Uterus (tissue), 4 donors: ENCODE results near the gene MUS81. TPM values are rescaled to one million over a fixed set of nuclear protein-coding genes. Genes with fewer than 3 reads are reported as not detected.

ENCODE experiments used
- DNase-seq, 2 donors: peaks; one replicate each; pipeline ENCODE4 v3.0.0-alpha.2; 2019 to 2020
- H3K27ac ChIP-seq, 2 donors: fragments of 200-600 bp; sonication (generic); 1 replicate in 1 of 2; 2 replicates in 1 of 2; pipeline ENCODE4 v1.5.1; 2016 to 2018
- H3K27me3 ChIP-seq, 2 donors: fragments of 200-600 bp; sonication (generic); one replicate each; pipeline ENCODE4 v1.5.1; 2018 to 2019; ENCODE audit warnings: control low read depth in 1 of 2
- H3K36me3 ChIP-seq, 2 donors: fragments of 200-600 bp; sonication (generic); one replicate each; pipeline ENCODE4 v1.5.1; 2019; ENCODE audit warnings: control low read depth in 1 of 2
- H3K4me1 ChIP-seq, 2 donors: fragments of 200-600 bp; sonication (generic); one replicate each; pipeline ENCODE4 v1.5.1; 2018 to 2019; ENCODE audit warnings: control low read depth in 1 of 2
- H3K4me3 ChIP-seq, 2 donors: fragments of 200-600 bp; sonication (generic); 1 replicate in 1 of 2; 2 replicates in 1 of 2; pipeline ENCODE4 v1.5.1; 2018 to 2019; ENCODE audit warnings: mild to moderate bottlenecking in 1 of 2
- H3K9me3 ChIP-seq, 2 donors: fragments of 200-600 bp; sonication (generic); one replicate each; pipeline ENCODE4 v1.5.1; 2019; ENCODE audit warnings: control low read depth in 1 of 2
- POLR2A ChIP-seq, 2 donors: fragments of 450-650 bp; IDR thresholded peaks; one replicate each; pipeline ENCODE4 v1.6.1; 2016; ENCODE audit warnings: antibody characterized with exemption in 2 of 2, mild to moderate bottlenecking in 1 of 2, moderate library complexity in 1 of 2
- intact Hi-C: fragments of 100-400 bp; cut with DNase I; formaldehyde crosslinking; loops from one replicate; pipeline ENCODE4 v1.15.1; 2023; ENCODE audit warnings: low total_unique reads
- total RNA-seq, 4 donors: library from RNA; depleted of rRNA in 3 of 4; stranded (reverse); fragments of >200 nt in 3 of 4; gene quantifications; one replicate each; pipeline versions ENCODE4 v1.1.0 to v1.2.4, GENCODE V29; 2014 to 2023
- TF ChIP-seq, protein P1 (sequence below), 4 experiments: fragments of 200-600 bp in 2 of 4; fragments of 450-650 bp in 2 of 4; sonication (generic) in 2 of 4; IDR thresholded peaks; one replicate each; pipeline ENCODE4 v1.5.1; 2016 to 2019; ENCODE audit warnings: antibody characterized with exemption in 4 of 4, mild to moderate bottlenecking in 2 of 4, moderate library complexity in 1 of 4
- donor health status: DM: yes; HTN: yes; CAD: no.

The MUS81 gene
- total RNA-seq, 4 donors from 2014 or later, result 28.8 to 108 (median 75.0) TPM

DNA sequence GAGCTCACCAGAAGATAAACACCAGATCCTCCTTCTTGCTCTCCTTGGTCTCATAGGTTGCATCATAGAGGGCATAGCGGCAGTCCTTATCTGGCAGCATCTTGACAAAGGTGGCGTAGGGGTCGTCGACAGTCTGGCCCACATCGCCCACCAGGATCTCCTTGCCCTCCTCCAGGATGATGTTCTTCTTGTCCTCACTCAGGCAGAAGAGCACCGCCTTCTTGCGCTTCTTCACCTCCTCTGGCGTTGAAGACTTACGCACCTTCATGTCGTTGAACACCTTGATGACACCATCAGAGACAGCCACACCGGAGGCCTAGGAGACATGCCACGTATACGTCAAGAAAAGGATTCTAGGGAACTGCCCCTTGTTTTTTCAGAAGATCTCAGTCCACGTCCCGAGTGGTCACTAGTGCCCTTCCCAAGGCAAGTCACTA is 4.3 kb upstream of the MUS81 start:
- no peaks in the 10 kb centered on the region for H3K9me3 ChIP-seq
- H3K27ac ChIP-seq, result no peak overlapping the region
- peak overlapping the region in 1 of 2 donors; percentile 99 for H3K4me3 ChIP-seq
- no peaks in the 10 kb centered on the region for H3K27me3 ChIP-seq
- no peak for TF ChIP-seq POLR2A (IDR thresholded peaks at IDR 0.05)
- TF ChIP-seq, protein P1, sequence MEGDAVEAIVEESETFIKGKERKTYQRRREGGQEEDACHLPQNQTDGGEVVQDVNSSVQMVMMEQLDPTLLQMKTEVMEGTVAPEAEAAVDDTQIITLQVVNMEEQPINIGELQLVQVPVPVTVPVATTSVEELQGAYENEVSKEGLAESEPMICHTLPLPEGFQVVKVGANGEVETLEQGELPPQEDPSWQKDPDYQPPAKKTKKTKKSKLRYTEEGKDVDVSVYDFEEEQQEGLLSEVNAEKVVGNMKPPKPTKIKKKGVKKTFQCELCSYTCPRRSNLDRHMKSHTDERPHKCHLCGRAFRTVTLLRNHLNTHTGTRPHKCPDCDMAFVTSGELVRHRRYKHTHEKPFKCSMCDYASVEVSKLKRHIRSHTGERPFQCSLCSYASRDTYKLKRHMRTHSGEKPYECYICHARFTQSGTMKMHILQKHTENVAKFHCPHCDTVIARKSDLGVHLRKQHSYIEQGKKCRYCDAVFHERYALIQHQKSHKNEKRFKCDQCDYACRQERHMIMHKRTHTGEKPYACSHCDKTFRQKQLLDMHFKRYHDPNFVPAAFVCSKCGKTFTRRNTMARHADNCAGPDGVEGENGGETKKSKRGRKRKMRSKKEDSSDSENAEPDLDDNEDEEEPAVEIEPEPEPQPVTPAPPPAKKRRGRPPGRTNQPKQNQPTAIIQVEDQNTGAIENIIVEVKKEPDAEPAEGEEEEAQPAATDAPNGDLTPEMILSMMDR (IDR thresholded peaks at IDR 0.05), result no peak
- H3K36me3 ChIP-seq, result no peaks in the 10 kb centered on the region
- no peak for DNase-seq
- peaks cover 0 to 6% of the 10 kb centered on the region in 2 donors for H3K4me1 ChIP-seq
- intact Hi-C loops, result no loop called here

DNA sequence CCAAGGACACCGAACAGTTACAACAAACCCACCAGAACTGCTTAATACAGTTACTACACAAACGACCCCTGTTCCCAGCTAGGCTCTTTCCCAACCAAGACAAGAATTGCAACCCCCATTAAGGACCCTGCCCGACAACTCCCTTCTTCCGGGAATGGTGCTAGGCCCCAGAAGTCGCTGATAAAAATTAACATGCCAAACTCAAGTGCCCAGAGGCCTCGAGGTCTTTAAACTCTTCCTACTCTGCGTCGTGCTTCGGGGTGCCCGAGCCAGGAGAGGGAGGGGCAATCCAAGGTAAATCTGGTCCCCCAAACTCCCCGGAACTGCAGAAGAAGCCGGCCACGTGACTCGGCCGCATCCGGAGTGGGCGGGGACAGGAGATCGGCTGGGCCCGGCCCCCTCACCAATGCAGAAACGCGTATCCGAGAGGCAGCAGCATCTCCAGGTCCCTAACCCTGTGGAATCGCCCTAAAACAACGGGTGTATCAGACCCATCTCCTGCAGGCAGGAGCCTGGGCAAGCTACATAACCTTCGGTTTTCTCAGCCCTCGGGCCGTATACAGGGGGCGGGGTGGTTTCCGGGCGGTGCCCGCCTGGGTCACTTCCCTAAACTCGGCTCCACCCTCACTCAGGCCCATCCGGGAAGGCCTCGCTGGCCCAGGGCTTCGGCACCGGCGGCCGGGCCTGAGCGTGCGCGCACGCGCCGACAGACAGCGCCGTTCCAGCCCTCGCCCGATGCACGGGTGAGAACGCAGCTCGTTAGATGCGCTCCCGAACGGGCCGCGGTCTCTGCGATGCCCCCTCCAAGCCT is 3.3 kb upstream of the MUS81 start:
- no peaks in the 10 kb centered on the region for H3K9me3 ChIP-seq
- intact Hi-C loops, result no loop called here
- no peaks in the 10 kb centered on the region for H3K36me3 ChIP-seq
- peaks cover 6 to 11% of the 10 kb centered on the region in 2 donors for H3K4me1 ChIP-seq
- H3K27ac ChIP-seq, result peak overlapping the region; percentile 96 to 98
- peak; percentile 36 to 78 for TF ChIP-seq POLR2A (IDR thresholded peaks at IDR 0.05)
- TF ChIP-seq, protein P1 (IDR thresholded peaks at IDR 0.05), result peak in 1 of 4 experiments; percentile 19
- no peaks in the 10 kb centered on the region for H3K27me3 ChIP-seq
- peak overlapping the region; percentile 92 to 99 for H3K4me3 ChIP-seq
- DNase-seq, result peak; percentile 78

DNA sequence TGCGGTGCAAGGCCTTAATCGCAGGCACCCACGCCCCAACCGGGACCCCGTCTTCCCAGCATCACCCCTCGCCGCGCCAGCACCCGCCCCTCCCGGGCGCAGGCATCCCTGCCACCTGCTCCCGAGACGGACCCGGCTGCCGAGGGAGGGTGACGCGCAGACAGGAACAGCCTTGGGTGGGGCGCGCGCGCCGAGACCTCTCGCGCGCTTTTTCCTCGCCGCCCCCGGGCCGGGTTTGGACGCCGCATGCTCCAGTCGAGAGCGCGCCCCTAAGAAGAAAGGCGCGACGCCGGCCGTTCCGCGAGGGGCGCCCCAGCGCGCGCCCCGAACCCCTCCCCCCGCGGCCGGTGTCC is 2.8 kb upstream of the MUS81 start:
- H3K27me3 ChIP-seq, result no peaks in the 10 kb centered on the region
- intact Hi-C loops, result no loop called here
- peaks cover 7 to 13% of the 10 kb centered on the region in 2 donors for H3K4me1 ChIP-seq
- no peaks in the 10 kb centered on the region for H3K9me3 ChIP-seq
- H3K4me3 ChIP-seq, result peak overlapping the region; percentile 92 to 99
- TF ChIP-seq, protein P1 (IDR thresholded peaks at IDR 0.05), result no peak
- TF ChIP-seq POLR2A (IDR thresholded peaks at IDR 0.05), result no peak
- no peaks in the 10 kb centered on the region for H3K36me3 ChIP-seq
- H3K27ac ChIP-seq, result peak overlapping the region; percentile 96 to 98
- DNase-seq, result peak; percentile 59 to 66

DNA sequence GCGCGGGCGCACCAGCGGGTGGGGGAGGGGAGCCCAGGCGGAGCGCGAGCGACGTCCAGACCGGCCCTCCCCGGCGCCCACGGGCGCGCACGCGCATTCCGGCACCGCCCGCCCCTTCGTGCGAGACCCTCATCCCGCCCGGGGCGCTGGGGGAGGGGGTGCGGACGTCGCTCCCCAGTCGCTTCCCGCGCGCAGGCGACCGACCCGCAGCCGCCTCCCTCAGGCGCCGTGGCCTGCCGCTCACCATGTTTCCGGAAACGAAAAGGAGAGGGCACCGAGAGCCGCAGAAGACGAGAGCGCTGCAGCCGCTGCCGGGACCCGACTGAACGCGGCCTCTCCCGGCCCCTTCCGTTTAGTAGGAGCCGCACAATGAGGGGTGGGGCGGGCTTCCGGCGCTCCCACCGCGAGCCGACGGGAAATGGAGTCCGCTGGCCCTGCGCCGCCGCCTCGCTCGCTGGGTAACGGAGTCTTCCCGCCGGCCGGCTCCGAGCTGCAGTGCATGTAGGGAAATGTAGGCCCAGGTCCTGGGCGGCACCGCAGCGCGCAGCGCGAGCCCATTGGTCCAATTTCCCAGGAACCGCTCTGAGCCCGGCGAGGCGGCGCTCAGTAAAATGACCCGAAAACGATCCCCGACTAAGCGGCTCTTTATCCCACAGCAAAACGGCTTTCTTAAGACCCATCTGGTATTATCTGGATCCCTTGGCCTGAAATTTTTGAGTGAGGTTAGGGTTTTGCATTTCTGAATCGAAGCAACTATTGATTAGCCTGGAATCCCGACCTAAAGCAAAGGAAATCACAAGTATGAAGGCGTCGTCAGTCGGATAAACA is 2.2 kb upstream of the MUS81 start, which contains the start of gene CFL1:
Gene CFL1 (minus strand): TSS at position 328 of the 828 bp plus-strand sequence. CDS start 81 bp downstream, at position 247.
- intact Hi-C loops, result no loop called here
- H3K9me3 ChIP-seq, result no peaks in the 10 kb centered on the region
- no peaks in the 10 kb centered on the region for H3K27me3 ChIP-seq
- H3K36me3 ChIP-seq, result no peaks in the 10 kb centered on the region
- peak; percentile 98 for DNase-seq
- H3K4me3 ChIP-seq, result peak within 1 kb of the TSS; percentile 92 to 99
- H3K27ac ChIP-seq, result peak within 1 kb of the TSS; percentile 98 to 99
- peak; percentile 89 to 98 for TF ChIP-seq POLR2A (IDR thresholded peaks at IDR 0.05)
- TF ChIP-seq, protein P1 (IDR thresholded peaks at IDR 0.05), result peak in 2 of 4 experiments; percentile 16 to 25
- peaks cover 7 to 13% of the 10 kb centered on the region in 2 donors for H3K4me1 ChIP-seq
